Memory B cell (primary cell): ENCODE results near the gene NKIRAS1.
"Not testable (repeated sequence)": the region's sequence is repeated elsewhere in the genome, so short reads cannot be mapped to it uniquely, and the experiment has no call there.

Experiments used
- ATAC-seq: fragments of 150-1000 bp; cut with Tn5 transposase; 2 replicates; pipeline ENCODE4 v1.10.0; 2021; ENCODE audit warnings: low read depth, mild to moderate bottlenecking, moderate library complexity
- DNase-seq, 2 donors: peaks; one replicate each; pipeline ENCODE4 v3.0.0; 2022; ENCODE audit warnings: low spot score in 2 of 2
- H3K27ac Mint-ChIP-seq: one replicate; pipeline ENCODE4 v1.8.0; 2022; ENCODE audit warnings: mild to moderate bottlenecking, moderate library complexity, mixed read lengths
- H3K27me3 Mint-ChIP-seq: one replicate; pipeline ENCODE4 v1.8.0; 2022; ENCODE audit warnings: mixed read lengths
- H3K36me3 Mint-ChIP-seq: one replicate; pipeline ENCODE4 v1.8.0; 2022; ENCODE audit warnings: mild to moderate bottlenecking, mixed read lengths
- H3K4me1 Mint-ChIP-seq: one replicate; pipeline ENCODE4 v1.8.0; 2022; ENCODE audit warnings: mixed read lengths
- H3K4me3 Mint-ChIP-seq: one replicate; pipeline ENCODE4 v1.8.0; 2022; ENCODE audit warnings: mild to moderate bottlenecking, moderate library complexity, mixed read lengths
- H3K9me3 Mint-ChIP-seq: one replicate; pipeline ENCODE4 v1.8.0; 2022; ENCODE audit warnings: mixed read lengths

Gene NKIRAS1

DNA sequence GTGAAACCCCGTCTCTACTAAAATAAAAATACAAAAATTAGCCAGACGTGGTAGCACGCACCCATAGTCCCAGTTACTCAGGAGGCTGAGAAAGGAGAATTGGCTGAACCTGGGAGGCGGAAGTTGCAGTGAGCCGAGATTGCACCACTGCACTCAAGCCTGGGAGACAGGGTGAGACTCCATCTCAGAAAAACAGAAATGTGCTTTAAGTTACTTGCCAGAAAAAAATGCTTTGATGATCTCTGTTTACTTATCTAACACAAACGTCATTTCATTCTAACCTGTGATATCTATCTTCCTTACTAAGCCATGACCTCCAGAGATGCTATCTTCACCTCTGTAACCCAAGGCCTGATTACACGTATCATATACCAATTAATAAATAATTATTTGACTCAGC, 7.4 kb downstream of the NKIRAS1 start:
- no peak for ATAC-seq
- no peak for DNase-seq
- H3K4me1 Mint-ChIP-seq, result no peaks in the 10 kb centered on the region
- no peaks in the 10 kb centered on the region for H3K9me3 Mint-ChIP-seq
- peaks cover 6% of the 10 kb centered on the region for H3K36me3 Mint-ChIP-seq
- no peak overlapping the region for H3K27ac Mint-ChIP-seq
- no peak overlapping the region for H3K4me3 Mint-ChIP-seq
- no peaks in the 10 kb centered on the region for H3K27me3 Mint-ChIP-seq

DNA sequence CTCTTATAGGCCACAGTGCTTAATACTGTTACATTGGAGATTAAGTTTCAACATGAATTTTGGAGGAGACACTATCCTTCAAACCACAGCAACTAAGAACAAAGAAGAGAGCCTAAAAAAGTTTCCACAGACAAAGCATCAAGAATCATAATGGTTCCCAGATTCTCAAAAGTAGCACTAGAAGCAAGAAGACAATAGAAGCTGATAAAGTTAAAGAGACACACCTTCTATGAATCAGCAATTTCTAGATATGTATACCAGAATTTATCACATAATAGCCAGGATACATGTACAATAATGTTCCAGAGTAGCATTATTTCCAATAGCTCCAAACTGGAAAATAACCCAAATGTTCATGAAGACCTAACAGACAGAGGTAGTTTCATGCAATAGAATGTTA, 12.2 kb downstream of the NKIRAS1 start:
- H3K27me3 Mint-ChIP-seq, result no peaks in the 10 kb centered on the region
- H3K27ac Mint-ChIP-seq, result no peak overlapping the region
- H3K4me3 Mint-ChIP-seq, result no peak overlapping the region
- H3K4me1 Mint-ChIP-seq, result no peaks in the 10 kb centered on the region
- H3K9me3 Mint-ChIP-seq, result peaks cover 2% of the 10 kb centered on the region
- DNase-seq (no peak), ATAC-seq (no peak)
- peaks cover 13% of the 10 kb centered on the region for H3K36me3 Mint-ChIP-seq

DNA sequence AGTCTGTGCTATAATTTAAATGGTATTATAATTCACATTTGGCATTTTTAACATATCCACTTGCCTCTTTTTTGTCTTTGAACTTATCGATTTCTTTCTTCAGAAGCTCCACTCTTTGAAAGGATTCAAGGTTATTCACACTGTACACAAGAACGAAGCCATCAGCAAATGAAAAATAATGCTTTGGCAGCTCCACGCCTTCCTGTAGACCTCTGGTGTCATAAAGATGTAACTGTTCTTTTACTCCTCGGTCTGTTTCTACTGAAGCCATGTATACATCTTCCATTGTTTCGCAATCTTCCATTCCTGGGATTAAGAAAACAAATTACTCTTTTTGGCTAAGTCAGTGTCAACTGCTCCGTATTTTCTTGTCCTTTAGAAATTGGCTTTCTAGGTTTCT, 16.0 kb downstream of the NKIRAS1 start:
- no peaks in the 10 kb centered on the region for H3K27me3 Mint-ChIP-seq
- peaks cover 2% of the 10 kb centered on the region for H3K4me1 Mint-ChIP-seq
- DNase-seq (no peak), ATAC-seq (no peak)
- H3K36me3 Mint-ChIP-seq, result peaks cover 23% of the 10 kb centered on the region
- H3K9me3 Mint-ChIP-seq, result peaks cover 2% of the 10 kb centered on the region
- H3K27ac Mint-ChIP-seq, result no peak overlapping the region
- no peak overlapping the region for H3K4me3 Mint-ChIP-seq

DNA sequence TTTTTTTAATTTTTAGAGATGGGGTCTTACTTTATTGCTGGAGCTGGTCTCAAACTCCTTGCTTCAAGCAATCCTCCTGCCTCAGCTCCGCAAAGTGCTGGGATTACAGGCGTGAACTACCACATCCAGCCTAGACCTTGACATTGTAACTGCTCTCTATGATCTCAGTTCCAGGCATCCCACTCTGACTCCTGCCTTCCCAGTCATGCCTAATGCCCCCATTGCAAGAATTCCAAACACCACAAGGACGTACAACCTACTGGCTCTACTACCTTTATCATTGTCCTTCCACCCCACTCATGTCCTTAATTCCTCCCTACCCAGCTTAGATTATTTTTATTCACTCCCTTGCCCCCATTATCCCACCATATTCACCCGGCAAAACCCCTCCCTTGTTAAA, 21.6 kb downstream of the NKIRAS1 start:
- DNase-seq (no peak), ATAC-seq (no peak)
- H3K27me3 Mint-ChIP-seq, result no peaks in the 10 kb centered on the region
- no peaks in the 10 kb centered on the region for H3K9me3 Mint-ChIP-seq
- peaks cover 22% of the 10 kb centered on the region for H3K36me3 Mint-ChIP-seq
- no peak overlapping the region for H3K4me3 Mint-ChIP-seq
- no peak overlapping the region for H3K27ac Mint-ChIP-seq
- peaks cover 11% of the 10 kb centered on the region for H3K4me1 Mint-ChIP-seq

DNA sequence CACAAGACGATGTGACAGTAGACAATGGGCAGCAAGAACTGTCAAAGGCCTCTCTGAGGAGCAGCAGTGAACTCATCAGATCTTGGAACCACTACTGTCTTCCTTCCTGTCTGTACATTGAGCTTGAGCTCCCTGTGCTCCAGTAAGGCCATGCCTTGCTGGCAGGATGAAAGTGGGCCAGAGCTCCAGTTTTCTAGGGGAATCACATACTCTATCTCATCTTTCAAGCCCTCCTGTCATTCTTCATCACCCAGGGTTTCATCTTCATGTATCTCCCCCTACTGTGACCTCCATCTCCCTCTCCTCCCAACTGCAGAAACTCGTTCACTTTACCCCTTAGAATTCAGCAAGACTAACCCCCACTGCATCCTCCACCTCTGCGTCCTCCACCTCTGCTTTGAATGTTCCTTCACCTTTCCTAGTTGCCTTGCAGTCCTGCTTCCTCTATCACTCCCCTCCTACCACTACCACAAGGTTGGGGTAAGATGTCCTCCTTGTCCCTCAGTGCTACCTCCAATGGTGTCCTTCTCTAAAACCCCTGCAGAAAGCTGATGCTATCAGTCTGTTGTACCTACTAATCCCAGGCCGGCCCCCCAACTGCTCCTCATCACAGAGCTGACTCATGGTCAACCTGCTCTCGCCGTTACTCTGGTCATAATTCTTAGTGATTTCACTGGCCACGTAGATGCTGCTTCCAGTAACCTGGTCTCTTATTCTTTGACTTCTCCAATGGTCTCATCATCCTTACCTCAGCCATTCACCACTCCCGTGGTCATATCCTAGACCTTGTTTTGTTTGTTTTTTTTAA, 22.3 kb downstream of the NKIRAS1 start:
- H3K4me1 Mint-ChIP-seq, result peaks cover 11% of the 10 kb centered on the region
- peak overlapping the region; percentile 2 for H3K27ac Mint-ChIP-seq
- no peaks in the 10 kb centered on the region for H3K27me3 Mint-ChIP-seq
- DNase-seq (no peak), ATAC-seq (no peak)
- H3K9me3 Mint-ChIP-seq, result no peaks in the 10 kb centered on the region
- H3K4me3 Mint-ChIP-seq, result no peak overlapping the region
- peaks cover 23% of the 10 kb centered on the region for H3K36me3 Mint-ChIP-seq

DNA sequence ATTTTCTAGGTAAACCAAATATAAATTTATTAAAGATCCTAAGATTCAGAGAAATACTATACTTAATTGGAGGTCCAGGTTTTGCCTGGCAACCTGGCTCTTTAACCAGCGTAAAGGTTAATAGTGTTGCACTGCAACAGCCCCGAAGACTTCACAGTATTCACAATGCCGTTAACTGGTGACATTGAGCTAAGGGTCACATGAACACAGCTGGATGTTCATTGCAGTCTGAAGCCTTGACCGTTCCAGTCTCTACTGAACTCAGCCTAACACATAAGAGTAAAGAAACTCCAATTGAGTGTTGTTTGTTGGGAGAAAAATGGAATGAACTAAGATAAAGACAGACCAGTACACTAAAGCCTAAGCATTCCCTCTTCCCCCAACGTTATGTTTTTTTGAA, 26.8 kb downstream of the NKIRAS1 start:
- Mint-ChIP-seq H3K36me3 (peaks cover 11% of the 10 kb centered on the region), H3K4me1 (peaks cover 8% of the 10 kb centered on the region), H3K4me3 (no peak overlapping the region), H3K27me3 (no peaks in the 10 kb centered on the region), H3K27ac (no peak overlapping the region), H3K9me3 (no peaks in the 10 kb centered on the region)
- DNase-seq (no peak), ATAC-seq (no peak)

DNA sequence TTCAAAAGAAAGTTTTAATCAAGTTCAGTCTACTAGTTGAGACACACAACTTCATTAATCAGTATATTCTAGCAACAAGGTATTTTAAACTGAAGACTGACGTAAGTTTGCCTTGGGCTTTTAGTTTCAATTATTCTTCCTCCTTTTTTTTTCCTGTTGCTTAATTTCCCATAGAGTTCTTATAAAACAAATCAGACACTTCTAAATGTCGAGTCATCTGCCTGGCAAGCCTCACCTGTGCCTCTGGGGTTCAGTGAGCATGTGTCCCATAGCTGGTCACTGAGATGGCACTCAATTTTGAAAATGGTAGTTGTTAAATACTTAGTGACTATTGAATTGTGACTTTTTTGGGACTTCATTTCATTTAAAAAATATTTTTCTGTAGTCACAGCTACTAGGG, 27.4 kb downstream of the NKIRAS1 start:
- no peak overlapping the region for H3K27ac Mint-ChIP-seq
- no peaks in the 10 kb centered on the region for H3K27me3 Mint-ChIP-seq
- ATAC-seq (no peak), DNase-seq (no peak)
- H3K36me3 Mint-ChIP-seq, result peaks cover 6% of the 10 kb centered on the region
- H3K4me3 Mint-ChIP-seq, result no peak overlapping the region
- H3K4me1 Mint-ChIP-seq, result peaks cover 4% of the 10 kb centered on the region
- no peaks in the 10 kb centered on the region for H3K9me3 Mint-ChIP-seq

DNA sequence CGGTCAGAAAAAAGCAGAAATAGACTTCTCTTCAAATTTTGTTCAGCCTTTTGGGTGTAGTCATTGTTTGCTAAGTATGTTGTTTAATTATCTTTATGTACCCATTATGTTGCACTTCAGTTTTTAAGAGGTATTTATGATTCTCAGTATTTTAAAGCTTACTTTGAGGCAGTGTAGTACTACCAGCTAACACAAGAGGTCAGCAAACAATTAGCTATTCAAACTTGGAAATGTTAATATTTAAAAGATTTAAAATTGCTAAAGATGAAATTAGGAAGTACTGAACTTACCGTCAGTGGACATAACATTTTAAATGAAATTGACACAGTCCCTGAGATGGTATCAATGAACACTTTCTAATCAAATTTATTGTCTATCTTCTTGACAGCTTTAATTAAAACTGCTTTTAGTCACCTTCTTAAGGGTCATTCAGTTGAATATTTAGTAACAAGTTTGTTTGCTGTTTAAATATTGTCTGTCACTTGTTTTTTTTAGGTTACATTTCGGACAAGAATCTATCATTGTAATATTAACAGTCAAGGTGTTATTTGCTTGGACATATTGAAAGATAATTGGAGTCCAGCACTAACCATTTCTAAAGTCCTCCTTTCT, 28.1 kb downstream of the NKIRAS1 start:
- ATAC-seq, result peak; percentile 37
- peaks cover 6% of the 10 kb centered on the region for H3K36me3 Mint-ChIP-seq
- no peaks in the 10 kb centered on the region for H3K27me3 Mint-ChIP-seq
- no peak overlapping the region for H3K27ac Mint-ChIP-seq
- H3K9me3 Mint-ChIP-seq, result no peaks in the 10 kb centered on the region
- H3K4me3 Mint-ChIP-seq, result no peak overlapping the region
- peak; percentile 20 to 29 for DNase-seq
- peaks cover 3% of the 10 kb centered on the region for H3K4me1 Mint-ChIP-seq

DNA sequence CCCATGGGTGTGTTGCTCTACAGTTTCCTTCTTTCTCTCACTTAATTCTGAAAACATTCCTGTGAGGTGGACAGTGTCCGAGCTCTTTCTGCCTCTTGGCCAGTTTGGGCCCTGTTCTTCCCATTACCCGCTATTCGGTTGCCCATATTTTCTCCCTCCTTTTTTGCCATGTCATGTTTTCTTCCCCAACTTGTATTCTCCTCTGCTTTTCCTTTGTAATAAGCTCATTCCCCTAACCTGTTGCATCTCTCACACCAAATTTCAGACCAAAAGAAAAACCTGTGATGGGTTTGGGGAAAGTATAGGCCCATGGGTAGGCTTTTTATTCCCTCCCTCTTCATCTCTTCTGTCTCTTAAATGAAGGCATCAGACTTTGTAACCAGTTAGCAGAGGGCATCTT, 30.5 kb downstream of the NKIRAS1 start:
- Mint-ChIP-seq H3K4me3 (no peak overlapping the region), H3K4me1 (peaks cover 3% of the 10 kb centered on the region), H3K27ac (peak overlapping the region; percentile 1), H3K9me3 (no peaks in the 10 kb centered on the region), H3K36me3 (peaks cover 10% of the 10 kb centered on the region), H3K27me3 (no peaks in the 10 kb centered on the region)
- ATAC-seq (no peak), DNase-seq (no peak)

DNA sequence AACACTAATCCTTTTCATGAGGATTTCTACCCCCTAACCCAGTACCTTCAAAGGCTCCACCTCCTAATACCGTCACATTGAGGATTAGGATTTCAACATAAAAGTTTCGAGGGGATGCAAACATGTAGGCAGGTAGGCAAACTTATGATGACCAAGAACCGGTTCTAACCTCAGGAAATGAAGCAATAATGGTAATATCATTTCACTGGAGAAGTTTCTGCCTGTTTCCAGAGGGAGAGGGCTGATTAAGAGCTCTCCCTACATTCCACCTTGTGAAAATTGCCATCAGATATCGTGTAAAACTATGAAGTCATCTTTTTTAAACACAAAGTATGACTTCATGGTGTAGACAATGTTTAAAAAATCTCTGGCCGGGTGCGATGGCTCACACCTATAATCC, 31.6 kb downstream of the NKIRAS1 start:
- ATAC-seq (no peak), DNase-seq (no peak)
- no peak overlapping the region for H3K4me3 Mint-ChIP-seq
- peaks cover 6% of the 10 kb centered on the region for H3K4me1 Mint-ChIP-seq
- peak overlapping the region; percentile 20 for H3K27ac Mint-ChIP-seq
- no peaks in the 10 kb centered on the region for H3K9me3 Mint-ChIP-seq
- H3K27me3 Mint-ChIP-seq, result no peaks in the 10 kb centered on the region
- peaks cover 9% of the 10 kb centered on the region for H3K36me3 Mint-ChIP-seq

DNA sequence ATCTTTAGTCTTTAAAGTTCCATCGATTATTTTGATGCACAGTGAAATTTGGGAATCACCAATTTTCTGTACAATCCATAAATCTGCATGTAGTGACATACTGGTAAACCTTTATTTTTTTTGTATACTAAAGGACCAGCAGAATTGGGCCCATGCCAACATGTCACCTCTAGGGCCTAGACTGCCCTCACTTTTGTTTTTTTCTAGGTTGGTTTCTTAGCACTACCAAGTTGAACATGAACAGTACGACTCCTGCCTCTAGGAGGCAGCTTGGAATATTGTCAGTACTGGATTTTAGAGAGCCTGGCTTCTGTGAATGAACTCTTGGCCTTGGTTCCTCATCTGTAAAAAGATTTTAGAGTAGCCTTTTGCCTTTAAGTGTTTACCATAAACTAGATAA, 32.3 kb downstream of the NKIRAS1 start:
- DNase-seq (no peak), ATAC-seq (no peak)
- Mint-ChIP-seq H3K27ac (peak overlapping the region; percentile 20), H3K4me1 (peaks cover 6% of the 10 kb centered on the region), H3K9me3 (no peaks in the 10 kb centered on the region), H3K4me3 (no peak overlapping the region), H3K36me3 (peaks cover 7% of the 10 kb centered on the region), H3K27me3 (no peaks in the 10 kb centered on the region)

DNA sequence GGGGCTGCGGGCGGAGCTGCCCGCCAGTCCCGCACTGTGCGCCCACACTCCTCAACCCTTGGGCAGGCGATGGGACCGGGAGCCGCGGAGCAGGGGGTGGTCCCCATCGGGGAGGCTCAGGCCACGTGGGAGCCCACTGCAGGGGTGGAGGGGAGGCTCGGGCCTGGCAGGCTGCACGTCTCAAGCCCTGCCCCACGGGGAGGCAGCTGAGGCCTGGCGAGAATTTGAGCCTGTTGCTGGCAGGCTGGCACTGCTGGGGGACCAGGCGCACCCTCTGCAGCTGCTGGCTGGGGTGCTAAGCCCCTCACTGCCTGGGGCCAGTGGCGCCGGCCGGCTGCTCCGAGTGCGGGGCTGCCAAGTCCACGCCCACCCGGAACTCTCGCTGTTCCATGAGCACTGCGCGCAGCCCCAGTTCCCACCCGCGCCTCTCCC, 34.3 kb downstream of the NKIRAS1 start:
- DNase-seq (no peak), ATAC-seq (no peak)
- Mint-ChIP-seq H3K9me3 (no peaks in the 10 kb centered on the region), H3K36me3 (peaks cover 7% of the 10 kb centered on the region), H3K27ac (no peak overlapping the region), H3K4me1 (peaks cover 8% of the 10 kb centered on the region), H3K4me3 (no peak overlapping the region), H3K27me3 (no peaks in the 10 kb centered on the region)

DNA sequence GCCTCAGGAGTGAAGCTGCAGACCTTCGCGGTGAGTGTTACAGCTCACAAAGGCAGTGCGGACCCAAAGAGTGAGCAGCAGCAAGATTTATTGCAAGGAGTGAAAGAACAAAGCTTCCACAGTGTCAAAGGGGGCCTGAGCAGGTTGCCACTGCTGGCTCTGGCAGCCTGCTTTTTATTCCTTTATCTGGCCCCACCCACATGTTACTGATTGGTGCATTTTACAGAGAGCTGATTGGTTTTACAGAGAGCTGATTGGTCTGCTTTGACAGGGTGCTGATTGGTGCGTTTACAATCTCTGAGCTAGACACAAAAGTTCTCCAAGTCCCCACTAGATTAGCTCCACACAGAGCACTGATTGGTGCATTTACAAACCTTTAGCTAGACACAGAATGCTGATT, 34.8 kb downstream of the NKIRAS1 start:
- not testable (repeated sequence) for H3K36me3 Mint-ChIP-seq, ATAC-seq, H3K27me3 Mint-ChIP-seq, H3K27ac Mint-ChIP-seq, H3K4me3 Mint-ChIP-seq, H3K9me3 Mint-ChIP-seq, DNase-seq
- H3K4me1 Mint-ChIP-seq, result peaks cover 12% of the 10 kb centered on the region

DNA sequence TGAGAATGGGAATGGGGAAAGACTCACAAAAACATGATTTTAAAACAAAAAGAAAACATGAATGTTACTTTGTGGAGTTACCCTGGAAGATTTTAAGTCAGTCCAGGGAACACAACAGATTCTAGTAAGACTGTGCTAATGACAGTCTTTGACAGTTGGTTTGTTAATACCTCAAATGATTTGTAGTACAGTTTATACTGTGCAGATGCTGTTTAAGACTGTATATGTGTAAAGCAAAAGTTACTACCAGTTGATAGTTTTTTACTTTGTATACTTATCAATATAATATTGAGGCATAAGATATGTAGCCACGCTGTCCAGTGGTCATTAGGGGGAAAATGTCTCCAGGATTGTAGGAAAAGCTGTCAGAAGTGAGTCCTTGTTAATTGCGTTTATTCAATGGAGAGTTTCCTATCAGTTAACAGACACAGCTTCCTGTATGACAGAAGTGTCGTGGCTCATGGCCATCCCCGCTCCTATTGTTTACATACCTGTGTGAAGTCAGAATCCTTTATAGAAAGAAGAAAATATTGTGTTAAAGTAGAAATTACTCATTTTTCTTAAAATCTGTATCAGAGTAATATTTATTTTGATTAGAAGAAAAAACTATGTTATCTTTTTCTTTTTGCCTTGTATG, 36.0 kb downstream of the NKIRAS1 start:
- H3K36me3 Mint-ChIP-seq, result peaks cover 7% of the 10 kb centered on the region
- no peaks in the 10 kb centered on the region for H3K9me3 Mint-ChIP-seq
- H3K4me3 Mint-ChIP-seq, result no peak overlapping the region
- H3K27ac Mint-ChIP-seq, result no peak overlapping the region
- no peak for DNase-seq
- H3K4me1 Mint-ChIP-seq, result peaks cover 18% of the 10 kb centered on the region
- H3K27me3 Mint-ChIP-seq, result no peaks in the 10 kb centered on the region
- no peak for ATAC-seq
